GM10266 (cell line): Measurements from ENCODE around the gene MGLL.

Experiments used
- DNase-seq: peaks from one replicate; pipeline ENCODE4 v3.0.0; 2012; ENCODE audit errors: extremely low spot score
- TF ChIP-seq, protein P1 (sequence below): IDR thresholded peaks from 2 replicates; pipeline ENCODE4 v1.5.1; 2012; ENCODE audit warnings: mild to moderate bottlenecking, low read depth; ENCODE audit not compliant: control insufficient read depth, insufficient read depth; ENCODE audit errors: missing control alignments

MGLL gene

DNA sequence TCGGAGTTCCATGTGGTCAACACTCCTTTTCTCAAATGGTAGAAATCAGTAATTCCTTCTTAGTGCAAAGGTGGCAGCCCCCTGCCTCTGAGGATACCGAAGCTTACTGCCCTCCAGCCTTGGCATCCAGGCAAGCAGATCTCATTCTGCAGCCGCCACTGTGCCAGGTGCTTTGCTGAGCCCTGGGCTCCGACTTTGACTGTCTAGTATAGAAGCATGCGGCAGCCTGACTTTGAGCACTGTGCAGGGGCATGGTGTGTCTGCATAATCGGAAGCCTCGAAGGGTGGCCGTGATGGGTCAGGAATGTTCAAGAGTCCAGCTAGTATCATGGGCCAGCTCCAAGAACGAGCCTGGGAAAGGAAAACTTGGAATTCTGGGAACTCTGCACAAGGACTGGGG lies 109.9 kb downstream of the MGLL start:
- no peak for DNase-seq
- TF ChIP-seq, protein P1, sequence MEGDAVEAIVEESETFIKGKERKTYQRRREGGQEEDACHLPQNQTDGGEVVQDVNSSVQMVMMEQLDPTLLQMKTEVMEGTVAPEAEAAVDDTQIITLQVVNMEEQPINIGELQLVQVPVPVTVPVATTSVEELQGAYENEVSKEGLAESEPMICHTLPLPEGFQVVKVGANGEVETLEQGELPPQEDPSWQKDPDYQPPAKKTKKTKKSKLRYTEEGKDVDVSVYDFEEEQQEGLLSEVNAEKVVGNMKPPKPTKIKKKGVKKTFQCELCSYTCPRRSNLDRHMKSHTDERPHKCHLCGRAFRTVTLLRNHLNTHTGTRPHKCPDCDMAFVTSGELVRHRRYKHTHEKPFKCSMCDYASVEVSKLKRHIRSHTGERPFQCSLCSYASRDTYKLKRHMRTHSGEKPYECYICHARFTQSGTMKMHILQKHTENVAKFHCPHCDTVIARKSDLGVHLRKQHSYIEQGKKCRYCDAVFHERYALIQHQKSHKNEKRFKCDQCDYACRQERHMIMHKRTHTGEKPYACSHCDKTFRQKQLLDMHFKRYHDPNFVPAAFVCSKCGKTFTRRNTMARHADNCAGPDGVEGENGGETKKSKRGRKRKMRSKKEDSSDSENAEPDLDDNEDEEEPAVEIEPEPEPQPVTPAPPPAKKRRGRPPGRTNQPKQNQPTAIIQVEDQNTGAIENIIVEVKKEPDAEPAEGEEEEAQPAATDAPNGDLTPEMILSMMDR, result no peak

DNA sequence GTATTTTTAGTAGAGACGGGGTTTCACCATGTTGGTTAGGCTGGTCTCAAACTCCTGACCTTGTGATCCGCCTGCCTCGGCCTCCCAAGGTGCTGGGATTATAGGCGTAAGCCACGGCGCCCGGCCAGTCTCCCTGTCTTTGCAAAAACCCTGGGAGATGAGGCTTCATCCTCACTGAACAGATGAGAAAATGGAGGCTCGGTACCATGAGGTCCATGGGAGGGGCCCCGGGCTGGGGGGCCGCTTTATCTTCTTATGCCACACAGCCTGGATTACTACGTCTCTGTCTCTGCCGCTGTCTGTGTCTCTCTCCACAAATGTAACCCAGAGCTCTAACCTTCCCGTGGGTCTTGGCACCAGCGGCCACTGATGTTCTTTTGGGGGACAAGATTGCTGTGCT lies 110.4 kb downstream of the MGLL start:
- no peak for DNase-seq
- TF ChIP-seq, protein P1, result no peak

DNA sequence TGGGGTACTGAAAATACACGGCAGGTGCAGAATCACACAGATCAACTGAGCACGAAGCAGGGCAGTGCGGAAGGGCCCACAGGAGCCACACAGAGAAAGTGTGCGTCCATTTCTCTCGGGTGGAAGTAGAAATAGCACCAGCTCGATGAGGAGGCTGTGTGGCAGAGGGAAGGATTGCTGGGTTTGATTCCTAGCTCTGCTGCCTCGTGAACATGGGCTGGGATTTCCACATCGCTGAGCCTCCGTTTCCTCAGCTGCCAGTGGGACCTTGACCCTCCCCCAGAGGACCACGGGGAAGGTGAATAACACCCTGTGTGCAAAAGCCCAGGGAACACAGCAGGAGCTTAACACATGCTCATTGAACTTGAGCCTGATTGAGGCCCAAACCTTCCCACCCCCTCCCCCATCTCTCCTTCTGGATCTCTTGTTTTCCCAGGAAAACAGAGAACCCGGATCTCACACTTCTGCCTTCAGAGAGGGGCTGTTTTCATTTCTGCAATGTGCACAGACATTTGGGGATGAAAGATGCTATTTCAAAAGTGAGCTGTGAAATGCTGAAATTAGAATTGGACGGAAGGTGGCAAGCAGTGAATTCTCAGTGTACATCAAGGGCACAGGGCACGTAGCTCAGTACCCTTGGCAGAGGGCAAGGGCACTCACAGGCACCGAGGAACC lies 111.2 kb downstream of the MGLL start:
- no peak for DNase-seq
- TF ChIP-seq, protein P1, result no peak

DNA sequence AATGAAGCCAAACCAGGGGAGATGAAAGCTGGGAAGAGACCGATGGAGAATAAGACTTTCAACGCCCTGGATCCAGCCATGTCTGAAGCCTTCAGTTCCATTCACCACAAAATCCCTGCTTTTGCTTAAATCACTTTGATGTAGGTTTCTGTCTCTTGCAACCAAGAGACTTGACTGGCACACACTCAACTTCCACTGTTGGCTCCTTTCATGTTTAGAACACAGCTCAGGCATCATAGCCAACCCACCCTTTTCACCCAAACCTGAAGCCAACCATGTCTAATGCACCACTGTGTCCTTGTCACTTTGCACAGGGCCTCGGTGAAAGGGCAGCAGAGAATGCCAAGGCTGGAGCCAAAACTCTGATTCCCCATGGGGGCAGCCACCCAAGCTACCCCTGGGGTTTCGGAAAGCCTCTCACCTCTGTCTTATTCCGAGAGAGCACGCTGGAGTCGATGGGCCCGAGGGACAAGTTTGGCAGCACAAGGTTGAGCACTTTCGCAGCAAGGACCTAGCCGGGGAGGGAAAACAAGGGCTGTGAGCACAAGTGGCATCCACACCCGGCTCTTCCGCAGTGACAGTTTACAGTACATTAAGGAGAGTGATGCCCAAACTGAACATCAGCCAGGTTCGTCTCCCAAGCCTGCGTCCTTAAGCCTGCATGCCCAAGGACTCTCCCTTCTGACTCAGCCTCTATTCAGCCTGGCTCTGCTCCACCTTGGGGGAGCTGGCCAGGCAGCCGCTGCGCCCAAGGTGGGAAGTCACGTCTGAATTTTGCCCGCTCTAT lies 112.0 kb downstream of the MGLL start:
- TF ChIP-seq, protein P1, result no peak
- no peak for DNase-seq

DNA sequence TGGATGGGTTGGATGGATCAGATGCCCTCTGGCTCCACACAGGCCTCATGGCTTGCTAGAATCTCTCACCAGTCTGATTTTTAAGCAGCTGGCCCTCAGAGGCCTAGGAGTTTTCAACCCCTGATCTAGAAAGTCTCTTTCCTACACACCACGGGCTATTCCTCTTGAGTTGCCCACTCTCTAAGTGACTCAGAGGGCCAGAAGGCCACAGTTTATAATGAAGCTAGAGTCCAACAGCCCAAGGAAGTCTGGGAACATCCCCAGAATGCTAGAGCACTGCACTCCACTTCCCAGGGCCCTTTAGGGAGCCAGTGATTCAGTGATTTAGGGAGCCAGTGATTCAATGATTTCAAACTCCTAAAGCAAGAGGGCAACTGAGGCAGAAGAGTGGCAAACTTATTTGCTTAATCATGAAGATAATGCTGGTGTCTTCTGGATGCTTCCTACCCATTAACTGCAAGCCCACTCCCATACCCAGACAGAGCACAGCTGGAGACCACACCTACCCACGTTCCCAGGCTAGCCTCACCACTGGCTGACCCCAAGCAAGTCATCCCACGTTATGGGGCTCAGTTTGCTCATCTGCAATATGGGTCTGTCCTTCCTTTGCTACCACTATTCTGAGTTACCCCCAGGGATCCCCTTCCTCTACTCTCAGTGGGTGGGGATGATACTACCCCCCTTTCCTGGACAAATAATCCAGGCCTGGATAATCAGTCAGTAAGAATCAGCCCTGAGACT lies 112.8 kb downstream of the MGLL start:
- TF ChIP-seq, protein P1, result no peak
- DNase-seq, result no peak

DNA sequence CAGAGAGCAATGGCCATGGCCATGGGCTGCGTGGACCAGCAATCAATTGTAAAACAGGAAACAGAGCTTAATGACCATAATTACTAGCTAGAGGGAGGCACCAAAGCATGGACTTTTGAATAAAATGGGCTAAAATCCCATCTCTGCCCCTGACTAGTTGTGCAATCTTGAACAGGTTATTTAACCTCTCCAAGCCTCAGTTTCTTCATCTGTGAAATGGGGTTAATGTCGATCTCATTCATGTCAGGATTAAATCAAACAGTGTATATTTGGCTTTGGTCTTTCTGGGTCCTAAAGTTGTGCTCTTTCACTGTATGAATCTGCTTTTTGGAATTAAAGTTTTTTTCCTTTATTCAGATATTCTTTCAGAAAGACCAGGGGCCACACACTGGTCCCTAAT lies 113.5 kb downstream of the MGLL start:
- TF ChIP-seq, protein P1, result no peak
- DNase-seq, result no peak
